ENCODE results near the gene TOR2A. TPM values are rescaled to one million over a fixed set of nuclear protein-coding genes. Genes with fewer than 3 reads are reported as not detected.

The TOR2A gene
- total RNA-seq, 1 experiment from 2014 or later, result 25.0 TPM

DNA sequence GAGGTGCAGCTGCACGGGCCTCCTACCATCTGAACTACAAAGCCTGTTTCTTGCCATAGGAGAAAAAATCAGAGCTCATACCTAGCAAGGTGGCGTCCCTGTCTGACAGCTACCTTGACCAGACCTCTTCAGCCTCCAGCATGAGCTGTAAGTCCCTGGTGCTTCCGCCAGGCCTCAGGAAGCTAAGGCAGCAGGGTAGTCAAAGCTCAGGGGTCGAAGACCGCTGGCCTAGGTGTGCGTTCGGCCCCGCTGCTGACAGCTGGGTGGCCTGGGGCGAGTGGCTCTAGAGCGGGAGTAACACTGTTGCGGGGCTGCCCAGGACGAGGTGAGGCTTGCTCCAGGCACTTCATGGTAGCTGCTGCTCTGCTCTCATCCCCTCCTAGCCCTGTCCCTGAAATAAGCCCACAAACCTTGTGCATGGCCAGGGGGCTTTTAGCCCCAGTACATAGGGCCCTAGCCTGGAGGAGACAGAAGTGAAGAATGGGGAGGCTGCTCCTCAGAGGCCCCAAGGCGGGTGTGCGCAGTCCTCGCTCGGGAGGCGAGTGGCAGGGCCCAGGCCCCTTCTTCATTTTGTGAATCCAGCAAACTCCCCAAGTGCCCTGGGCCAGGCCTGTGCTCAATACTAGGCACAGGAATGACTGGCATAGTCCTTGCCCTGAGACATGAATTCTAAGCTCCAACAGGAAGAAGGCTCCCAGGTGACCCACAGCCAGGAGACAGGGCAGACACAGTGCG lies 5.4 kb downstream of the TOR2A start:
- DNase-seq (ENCODE audit: low spot score), result no peak
- in situ Hi-C loops (cut with HindIII; ENCODE audit: low sequenced_read_pairs), result no loop called here

DNA sequence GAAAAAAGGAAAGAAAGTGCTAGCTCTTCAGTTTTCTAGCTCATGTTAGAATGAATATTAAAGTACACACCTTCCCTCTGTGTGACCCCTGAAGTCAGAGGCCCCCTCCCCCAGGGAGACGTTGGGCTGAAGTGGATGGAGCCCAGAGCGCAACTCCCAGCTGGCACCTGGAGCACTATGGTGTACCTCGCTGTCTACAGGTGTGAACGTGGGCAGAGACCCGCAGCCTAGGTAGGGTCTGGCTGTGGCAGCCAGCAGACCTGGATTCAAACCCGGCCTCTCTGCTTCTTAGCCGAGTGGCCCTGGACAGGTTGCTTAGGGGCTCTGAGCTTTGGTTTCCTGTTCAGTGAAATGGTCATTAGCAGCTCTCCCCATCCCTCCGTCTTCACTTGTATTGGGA lies 6.3 kb downstream of the TOR2A start:
- in situ Hi-C loops (cut with HindIII; ENCODE audit: low sequenced_read_pairs), result no loop called here
- DNase-seq (ENCODE audit: low spot score), result no peak

DNA sequence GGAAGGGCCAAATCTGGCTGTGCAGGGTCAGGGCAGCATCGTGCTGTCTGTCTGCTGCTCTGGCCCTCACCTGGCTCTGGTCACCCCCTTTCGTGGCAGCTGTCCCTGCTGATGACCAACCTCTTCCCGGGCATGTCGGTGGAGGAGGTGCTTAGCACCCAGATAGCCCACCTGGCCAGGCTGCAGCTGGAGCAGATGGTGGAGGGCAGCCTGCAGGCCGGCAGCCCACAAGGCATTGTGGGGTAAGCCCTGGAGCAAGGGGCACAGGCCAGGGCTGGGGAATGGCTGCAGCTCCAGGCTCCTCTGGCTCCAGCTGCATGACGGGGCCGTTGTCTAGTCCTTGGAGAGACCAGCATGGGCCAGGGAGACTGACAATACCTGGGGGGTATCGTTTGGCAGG lies 8.2 kb downstream of the TOR2A start:
- no peak for DNase-seq (ENCODE audit: low spot score)
- in situ Hi-C loops (cut with HindIII; ENCODE audit: low sequenced_read_pairs), result no loop called here

DNA sequence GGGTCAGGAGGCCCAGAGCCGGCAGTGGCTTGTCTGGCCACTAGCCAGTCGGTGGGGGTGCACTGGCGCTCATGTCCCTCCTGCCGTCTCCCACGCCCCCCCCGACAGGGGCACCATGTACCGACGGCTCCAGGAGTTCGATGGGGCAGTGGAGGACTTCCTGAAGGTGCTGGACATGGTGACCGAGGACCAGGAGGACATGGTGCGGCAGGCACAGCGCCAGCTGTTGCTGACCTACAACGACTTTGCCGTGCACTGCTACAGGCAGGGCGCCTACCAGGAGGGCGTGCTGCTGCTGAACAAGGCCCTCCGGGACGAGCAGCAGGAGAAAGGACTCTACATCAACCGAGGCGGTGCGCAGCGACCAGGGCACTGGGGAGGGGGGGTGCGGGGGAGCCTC lies 11.1 kb downstream of the TOR2A start:
- in situ Hi-C loops (cut with HindIII; ENCODE audit: low sequenced_read_pairs), result no loop called here
- no peak for DNase-seq (ENCODE audit: low spot score)

DNA sequence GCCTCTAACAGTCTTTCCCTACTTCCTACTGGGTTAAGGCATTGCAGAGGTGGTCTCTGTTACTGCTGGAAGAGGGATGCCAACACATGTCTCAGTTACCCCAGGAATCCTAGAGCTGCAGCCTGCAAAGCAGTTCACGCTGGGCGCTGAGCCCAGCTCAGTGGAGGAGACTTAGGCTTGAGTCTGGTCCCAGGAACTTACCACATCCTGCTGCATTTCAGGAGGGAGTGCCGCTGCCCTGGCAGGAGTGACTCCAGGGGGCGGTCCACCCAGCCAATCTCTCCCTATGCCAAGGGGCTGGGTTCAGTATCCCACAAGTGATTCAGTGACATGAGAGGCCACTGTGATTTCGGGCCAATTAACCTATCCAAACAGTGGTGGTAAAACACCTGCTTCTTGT lies 11.7 kb downstream of the TOR2A start:
- DNase-seq (ENCODE audit: low spot score), result no peak
- in situ Hi-C loops (cut with HindIII; ENCODE audit: low sequenced_read_pairs), result no loop called here

DNA sequence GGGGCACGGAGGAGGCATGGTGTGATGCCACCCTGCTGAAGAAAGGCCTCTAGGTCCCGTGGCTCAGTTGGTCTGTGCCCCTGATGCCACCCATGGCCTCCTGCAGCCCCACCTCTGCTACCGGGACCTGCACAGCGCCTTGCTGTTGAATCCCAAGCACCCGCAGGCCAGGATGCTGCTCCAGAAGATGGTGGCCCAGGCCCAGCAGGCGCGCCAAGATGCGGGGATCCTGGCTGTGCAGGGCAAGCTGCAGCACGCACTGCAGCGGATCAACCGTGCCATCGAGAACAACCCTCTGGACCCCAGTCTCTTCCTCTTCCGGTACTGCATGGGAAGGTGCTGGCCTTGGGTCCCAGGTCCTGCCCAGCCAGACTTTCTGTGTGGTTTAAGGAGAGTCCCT lies 12.1 kb downstream of the TOR2A start:
- no peak for DNase-seq (ENCODE audit: low spot score)
- in situ Hi-C loops (cut with HindIII; ENCODE audit: low sequenced_read_pairs), result no loop called here

DNA sequence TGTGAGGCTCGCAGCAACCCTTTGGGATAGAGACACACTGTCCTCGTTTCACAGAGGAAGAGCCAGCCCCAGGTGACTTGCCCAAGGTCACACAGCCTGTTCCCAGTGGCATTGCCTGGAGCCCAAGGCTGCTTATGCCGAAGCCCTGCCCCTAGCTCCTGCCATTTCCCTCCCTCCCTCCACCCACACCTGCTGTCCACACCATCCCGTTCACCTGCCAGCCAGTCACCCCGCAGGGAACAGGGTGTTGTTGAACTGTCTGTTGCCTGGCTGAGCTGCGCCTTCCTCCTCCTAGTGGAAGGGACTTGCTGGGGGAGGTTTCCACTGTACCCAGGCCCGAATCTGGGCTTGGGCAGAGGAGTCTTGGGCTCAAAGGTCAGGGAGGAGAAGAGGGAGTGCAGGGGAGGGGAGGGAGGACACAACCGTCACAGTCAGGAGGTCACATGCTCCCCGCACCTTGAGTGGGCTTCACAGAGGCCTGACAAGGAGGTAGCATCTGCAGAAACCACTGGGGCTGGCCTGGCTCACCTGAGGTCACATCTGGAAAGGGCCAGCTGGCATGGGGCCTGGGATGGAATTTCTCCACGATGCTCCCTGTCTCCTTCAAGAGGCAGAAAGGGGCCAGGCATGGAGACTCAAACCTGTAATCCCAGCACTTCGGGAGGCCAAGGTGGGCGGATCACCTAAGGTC lies 12.9 kb downstream of the TOR2A start:
- in situ Hi-C loops (cut with HindIII; ENCODE audit: low sequenced_read_pairs), result no loop called here
- no peak for DNase-seq (ENCODE audit: low spot score)

DNA sequence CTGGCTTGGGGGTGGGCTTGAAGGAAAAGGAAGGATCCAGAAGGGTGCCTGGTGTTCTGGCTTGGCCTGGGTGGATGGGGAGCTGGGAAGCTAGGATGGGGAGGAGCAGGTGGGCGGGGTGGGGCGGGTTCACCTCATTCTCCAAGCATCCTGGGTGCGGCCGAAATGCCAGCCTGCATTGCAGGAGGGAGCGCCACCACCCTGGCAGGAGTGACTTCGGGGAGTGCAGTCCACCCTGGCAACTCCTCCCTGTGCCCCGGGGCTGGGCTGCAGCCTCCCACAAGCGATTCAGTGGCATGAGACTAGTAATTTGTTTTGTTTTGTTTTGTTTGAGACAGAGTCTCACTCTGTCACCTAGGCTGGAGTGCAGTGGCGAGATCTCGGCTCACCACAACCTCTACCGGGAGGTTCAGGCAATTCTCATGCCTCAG lies 13.7 kb downstream of the TOR2A start:
- no peak for DNase-seq (ENCODE audit: low spot score)
- in situ Hi-C loops (cut with HindIII; ENCODE audit: low sequenced_read_pairs), result no loop called here

DNA sequence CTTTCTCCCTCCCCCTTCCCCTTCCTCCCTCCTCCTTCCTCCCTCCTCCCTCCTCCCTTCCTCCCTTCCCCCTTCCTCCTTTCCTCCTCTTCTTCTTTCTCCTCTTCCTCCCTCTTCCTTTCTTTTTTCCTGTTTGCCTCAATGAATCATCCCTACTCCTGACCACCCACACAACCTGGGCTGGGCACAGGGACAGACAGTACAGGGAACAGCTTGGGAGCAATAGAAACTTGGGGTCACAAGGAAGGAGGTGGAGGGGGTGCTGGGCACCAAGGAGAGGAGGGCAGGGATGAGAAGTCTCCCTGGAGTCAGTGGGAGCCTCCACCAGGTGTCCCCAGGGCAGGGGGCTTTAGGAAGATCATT lies 14.2 kb downstream of the TOR2A start:
- no peak for DNase-seq (ENCODE audit: low spot score)
- in situ Hi-C loops (cut with HindIII; ENCODE audit: low sequenced_read_pairs), result no loop called here

DNA sequence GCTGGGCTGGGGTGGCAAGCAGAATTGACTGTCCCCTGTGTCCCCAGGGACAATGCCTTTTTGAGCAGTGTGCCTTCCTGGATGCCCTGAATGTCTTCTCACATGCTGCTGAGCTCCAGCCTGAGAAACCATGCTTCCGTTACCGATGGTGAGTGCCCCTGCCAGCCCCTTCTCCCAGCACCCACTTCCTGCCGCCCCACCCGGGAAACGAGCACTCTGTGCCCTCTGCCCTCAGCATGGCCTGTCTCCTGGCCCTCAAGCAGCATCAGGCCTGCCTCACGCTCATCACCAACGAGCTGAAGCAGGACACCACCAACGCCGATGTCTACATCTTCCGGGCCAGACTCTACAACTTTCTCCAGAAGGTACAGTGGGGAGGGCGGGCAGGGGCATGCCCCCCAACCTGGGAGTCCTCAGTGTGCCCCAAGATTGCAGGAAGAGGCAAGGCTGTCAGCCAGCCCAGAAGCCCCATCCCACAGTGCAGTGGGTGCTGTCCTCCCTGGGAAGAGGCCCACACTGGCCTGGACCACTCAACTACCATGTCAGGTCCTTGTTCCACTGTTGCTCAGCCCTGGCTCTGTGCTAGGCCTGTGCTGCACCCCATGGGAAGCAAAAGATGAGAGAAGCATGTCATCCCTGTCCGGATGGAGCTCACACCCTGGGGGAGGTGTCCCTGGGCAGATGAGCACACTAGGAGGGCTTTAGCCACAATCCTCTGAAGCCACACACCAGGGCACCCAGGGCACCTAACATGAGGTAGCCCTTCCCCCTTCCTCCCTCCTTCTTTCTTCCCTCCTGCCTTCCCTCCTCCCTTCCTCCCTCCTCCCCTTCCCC lies 14.8 kb downstream of the TOR2A start:
- no peak for DNase-seq (ENCODE audit: low spot score)
- in situ Hi-C loops (cut with HindIII; ENCODE audit: low sequenced_read_pairs), result no loop called here

DNA sequence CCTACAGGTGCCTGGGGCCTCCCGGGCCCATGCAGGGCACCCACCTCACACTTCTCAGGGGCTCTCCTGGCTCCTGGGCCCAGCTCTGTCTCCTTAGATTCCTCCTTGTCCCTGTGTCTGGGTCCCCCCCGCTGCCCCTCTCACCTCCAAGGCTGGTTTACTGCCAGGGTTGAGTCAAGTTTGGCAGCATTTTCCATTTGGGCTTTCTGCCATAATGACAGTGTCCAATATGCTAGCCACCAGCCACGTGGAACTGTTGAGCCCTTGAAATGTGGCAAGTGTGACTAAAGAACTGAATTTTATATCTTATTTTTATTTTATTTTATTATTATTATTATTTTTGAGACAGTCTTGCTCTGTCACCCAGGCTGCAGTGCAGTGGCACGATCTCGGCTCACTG lies 17.3 kb downstream of the TOR2A start:
- peak; percentile 68 for DNase-seq (ENCODE audit: low spot score)
- in situ Hi-C loops (cut with HindIII; ENCODE audit: low sequenced_read_pairs), result no loop called here

DNA sequence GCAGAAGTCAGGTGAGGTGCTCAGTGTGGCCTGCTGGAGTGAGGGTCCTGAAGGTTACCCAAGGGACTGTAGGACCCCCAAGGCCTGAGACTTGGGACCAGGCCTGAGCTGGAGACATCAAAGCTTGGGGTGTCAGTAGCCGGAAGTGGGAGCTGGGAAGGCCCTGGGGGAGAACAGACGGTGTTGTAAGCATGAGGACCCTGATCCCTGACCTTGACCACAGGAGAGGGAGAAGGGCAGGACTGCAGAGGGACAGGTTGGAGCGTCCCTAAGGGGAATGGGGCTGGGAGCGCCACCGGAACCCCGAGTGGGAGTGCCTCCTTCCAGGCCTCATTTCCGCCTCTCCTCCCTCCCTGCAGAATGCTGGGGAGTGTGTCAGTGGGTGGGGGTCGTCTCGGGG lies 18.7 kb downstream of the TOR2A start:
- no peak for DNase-seq (ENCODE audit: low spot score)
- in situ Hi-C loops (cut with HindIII; ENCODE audit: low sequenced_read_pairs), result no loop called here

DNA sequence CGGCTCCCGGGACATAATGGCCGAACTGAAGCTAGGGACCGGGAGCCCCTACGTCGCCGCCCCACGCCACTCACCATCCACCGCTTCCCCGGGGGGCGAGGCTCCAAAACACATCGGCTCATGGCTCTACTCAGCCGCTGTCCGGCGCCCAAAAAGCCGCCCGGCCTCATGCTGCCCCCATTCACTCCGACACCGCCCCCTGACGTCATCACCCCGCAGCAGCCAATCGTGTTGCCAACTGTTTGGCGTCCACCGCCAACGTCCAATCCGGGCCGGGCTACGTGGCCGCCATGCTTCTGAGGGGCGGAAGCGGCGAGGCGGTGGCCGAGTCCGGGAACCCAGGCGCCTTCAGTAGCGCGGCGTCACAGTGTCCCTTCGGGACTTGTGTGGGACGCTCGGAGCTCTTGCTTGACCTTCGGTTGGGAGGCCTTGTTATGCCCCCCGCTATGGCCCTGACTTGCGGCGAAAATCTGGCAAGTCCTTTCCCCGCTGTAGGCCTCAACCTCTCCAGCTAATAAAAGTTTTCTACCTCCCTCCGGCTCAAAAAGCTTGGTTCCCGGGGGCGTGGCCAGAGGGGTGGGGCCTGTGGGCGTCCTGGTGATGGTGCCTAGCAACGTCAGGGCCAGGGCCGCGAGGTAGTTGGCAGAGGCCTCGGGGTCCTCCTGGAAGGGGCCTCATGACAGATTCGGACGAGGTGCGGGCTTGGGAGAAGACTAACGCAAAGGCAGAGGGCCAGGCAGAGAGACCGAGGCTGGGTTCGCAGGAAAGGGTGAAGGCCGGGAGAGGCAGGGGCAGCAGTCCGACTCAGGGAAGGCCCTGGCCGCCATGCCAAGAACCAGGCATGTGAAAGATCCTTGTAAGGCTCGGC lies 19.4 kb downstream of the TOR2A start, which contains the start of the genes PTRH1 and TTC16:
TSS of gene PTRH1 (minus strand) at position 194 of the 868 bp plus-strand sequence. CDS start at position 170, 24 bp downstream.
TSS of gene TTC16 (plus strand) at position 610 of the 868 bp plus-strand sequence. CDS start at position 677, 67 bp downstream.
- peak; percentile 97 for DNase-seq (ENCODE audit: low spot score)
- in situ Hi-C loops (cut with HindIII; ENCODE audit: low sequenced_read_pairs), result no loop called here

DNA sequence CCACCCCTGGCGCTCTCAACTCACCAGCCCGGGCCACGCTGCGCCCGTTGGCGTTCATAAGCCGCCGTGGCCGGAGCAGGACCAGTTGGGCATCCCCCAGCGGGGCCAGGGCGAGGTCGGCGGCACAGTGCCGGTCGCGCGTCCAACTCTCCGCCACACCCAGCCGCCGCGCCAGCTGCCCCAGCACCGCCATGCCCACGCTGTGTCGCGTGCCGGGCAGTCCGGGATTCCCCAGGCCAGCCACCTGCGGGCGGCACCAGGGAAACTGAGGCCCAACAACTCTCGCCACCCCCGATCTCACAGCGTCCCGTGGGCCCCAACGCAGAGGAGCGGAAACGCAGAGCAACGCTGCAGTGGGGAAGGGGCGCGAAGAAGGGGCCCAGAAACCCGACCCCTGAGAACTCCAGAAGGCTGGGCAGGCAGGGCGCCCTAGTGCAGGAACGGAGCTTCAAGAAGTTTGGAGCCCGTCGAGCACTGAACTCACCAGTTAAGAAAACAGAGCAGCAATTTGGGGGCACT lies 20.1 kb downstream of the TOR2A start:
- in situ Hi-C loops (cut with HindIII; ENCODE audit: low sequenced_read_pairs), result no loop called here
- no peak for DNase-seq (ENCODE audit: low spot score)

DNA sequence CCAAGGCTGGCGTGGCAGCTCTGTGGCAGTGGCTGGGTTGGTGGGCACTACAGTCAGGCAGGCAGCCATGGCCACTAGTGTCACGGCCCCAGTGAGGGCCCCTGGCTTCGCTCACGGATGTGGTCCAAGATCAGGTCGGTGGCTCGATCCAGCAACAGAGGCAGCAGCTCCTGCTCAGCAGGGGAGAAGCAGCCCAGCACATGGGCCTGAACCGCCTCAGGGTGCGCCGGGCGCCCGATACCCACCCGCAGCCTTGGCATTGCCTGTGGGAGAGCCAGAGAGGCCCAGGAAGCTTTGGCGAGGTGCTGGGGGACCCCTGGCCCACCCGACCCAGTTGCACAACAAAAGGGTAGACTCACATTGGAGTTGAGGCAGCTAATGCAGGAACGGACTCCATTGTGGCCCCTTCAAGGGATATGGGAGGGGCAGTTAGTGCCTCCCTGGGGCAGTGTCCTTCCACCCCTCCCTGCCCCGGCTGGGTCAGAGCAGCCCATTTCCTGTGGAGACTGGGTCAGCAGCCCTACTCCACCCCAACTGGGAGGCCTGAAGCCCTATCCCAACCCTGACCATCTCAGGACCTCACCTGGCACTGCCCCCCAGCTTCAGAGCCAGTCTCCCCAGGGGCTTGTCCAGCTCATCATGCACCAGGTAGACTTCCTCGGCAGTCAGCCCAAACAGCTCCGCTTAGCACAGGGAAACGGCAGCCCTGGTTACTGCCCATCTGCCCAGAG lies 20.9 kb downstream of the TOR2A start:
- in situ Hi-C loops (cut with HindIII; ENCODE audit: low sequenced_read_pairs), result no loop called here
- DNase-seq (ENCODE audit: low spot score), result no peak

DNA sequence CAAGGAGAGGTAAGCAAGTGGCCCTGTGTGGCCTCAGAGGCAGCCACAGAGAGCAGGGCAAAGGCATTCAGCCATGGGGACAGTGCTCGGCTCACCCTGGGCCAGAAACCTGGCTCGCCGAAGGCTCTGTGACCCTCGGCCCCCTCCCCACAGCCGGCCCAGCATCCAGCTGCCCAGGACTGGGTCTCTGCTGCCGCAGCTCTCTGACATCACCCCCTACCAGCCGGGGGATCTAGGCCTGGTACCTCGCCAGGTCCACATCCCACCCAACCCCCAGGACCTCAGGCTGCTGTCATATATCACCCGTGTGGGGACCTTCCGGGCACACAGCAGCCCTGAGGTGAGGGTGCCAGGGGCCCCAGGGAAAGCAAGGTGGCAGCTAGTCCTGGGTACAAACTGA lies 22.2 kb downstream of the TOR2A start:
- in situ Hi-C loops (cut with HindIII; ENCODE audit: low sequenced_read_pairs), result no loop called here

DNA sequence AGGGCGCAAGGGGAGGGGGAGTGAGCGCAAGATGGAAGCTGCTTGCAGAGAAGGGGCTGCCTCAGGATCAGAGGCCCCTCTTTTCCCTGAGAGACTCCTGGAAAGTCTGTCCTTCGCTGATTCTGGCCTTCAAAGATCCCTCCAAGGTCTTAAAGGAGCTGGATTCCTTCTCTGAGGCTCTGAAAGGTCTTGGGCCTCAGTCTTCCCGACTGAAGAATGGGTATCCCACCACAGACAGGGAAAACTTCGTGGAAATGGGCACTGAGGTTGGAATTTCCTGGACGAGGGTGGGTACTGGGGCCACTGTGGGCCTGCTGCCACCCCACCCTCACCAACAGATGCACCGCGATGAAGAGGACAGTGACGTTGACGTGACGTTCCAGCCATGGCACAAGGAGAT lies 22.7 kb downstream of the TOR2A start:
- DNase-seq (ENCODE audit: low spot score), result no peak
- in situ Hi-C loops (cut with HindIII; ENCODE audit: low sequenced_read_pairs), result no loop called here

More for the DNA sequence above, 22.2 kb downstream of the TOR2A start:
- no peak for DNase-seq (ENCODE audit: low spot score)

DNA sequence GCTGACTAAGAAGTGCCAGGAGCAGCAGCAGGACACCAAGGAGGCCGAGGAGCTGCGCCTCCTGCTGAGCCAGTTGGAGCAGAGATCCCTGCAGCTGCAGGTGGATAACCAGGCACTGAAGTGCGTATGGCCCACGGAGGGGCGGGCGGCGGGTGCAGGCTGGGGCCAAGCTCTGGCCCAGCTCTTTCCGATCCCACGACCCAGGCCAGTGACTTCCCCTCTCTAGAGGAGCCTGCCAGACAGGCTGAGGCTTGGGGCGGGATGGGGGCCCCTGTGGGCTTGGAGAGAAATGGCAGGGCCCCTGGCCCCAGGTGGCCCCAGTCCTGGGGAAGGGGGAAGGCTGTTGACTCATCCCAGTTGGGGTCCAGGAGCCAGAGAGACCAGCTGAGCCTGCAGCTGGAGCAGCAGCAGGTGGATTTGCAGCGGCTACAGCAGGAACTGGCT lies 23.2 kb downstream of the TOR2A start:
- in situ Hi-C loops (cut with HindIII; ENCODE audit: low sequenced_read_pairs), result no loop called here
- no peak for DNase-seq (ENCODE audit: low spot score)

Measured in G401 (cell line).